Cardiac muscle cell (in vitro differentiated cells and primary cell): ENCODE results near the gene EPB41L4B. TPM values are rescaled to one million over a fixed set of nuclear protein-coding genes. Genes with fewer than 3 reads are reported as not detected.

ENCODE experiments used
- DNase-seq, 2 donors: peaks; one replicate each; pipeline versions ENCODE4 v3.0.0 to v3.0.0-alpha.2; 2010 to 2017; ENCODE audit warnings: low read depth in 1 of 2, low spot score in 1 of 2
- H3K27ac ChIP-seq: fragments of 200-600 bp; sonication (generic); 2 replicates; pipeline ENCODE4 v1.5.1; 2016
- H3K27me3 ChIP-seq: fragments of 200-600 bp; sonication (generic); 2 replicates; pipeline ENCODE4 v1.6.0; 2016; ENCODE audit warnings: control low read depth
- H3K36me3 ChIP-seq: fragments of 200-600 bp; sonication (generic); 2 replicates; pipeline ENCODE4 v1.5.1; 2016; ENCODE audit warnings: control low read depth
- H3K4me1 ChIP-seq: fragments of 200-600 bp; sonication (generic); 2 replicates; pipeline ENCODE4 v1.8.1; 2017; ENCODE audit warnings: low read depth, mild to moderate bottlenecking, mixed run types
- H3K4me3 ChIP-seq: fragments of 200-600 bp; sonication (generic); 2 replicates; pipeline ENCODE4 v1.5.1; 2016; ENCODE audit warnings: mild to moderate bottlenecking
- H3K9me3 ChIP-seq: fragments of 200-600 bp; sonication (generic); 2 replicates; pipeline ENCODE4 v1.5.1; 2017; ENCODE audit warnings: low read depth, mild to moderate bottlenecking, control low read depth
- CTCF ChIP-seq: IDR thresholded peaks from 2 replicates; pipeline ENCODE4 v1.5.1; 2012; ENCODE audit warnings: low read depth, mild to moderate bottlenecking, low read length
- polyA plus RNA-seq: library from polyadenylated mRNA; unstranded; fragments of >200 nt; fragmentation: Nextera tagmentation; extraction: Ambion mirVana; gene quantifications from 2 replicates; pipeline ENCODE4 v1.2.1, GENCODE V29; 2016
- total RNA-seq: library from RNA; depleted of rRNA; stranded (reverse); fragments of >200 nt; gene quantifications from 2 replicates; pipeline ENCODE4 v1.2.3, GENCODE V29; 2016

EPB41L4B gene
- total and polyA plus RNA-seq, 2 experiments from 2014 or later = 2.0 to 2.1 TPM

GRCh38 chr9:109164042-109164441 lies 156.8 kb downstream of the EPB41L4B start:
- H3K27me3 ChIP-seq = peaks cover 68% of the 10 kb centered on the region

GRCh38 chr9:109163194-109163593 lies 157.7 kb downstream of the EPB41L4B start:
- H3K36me3 ChIP-seq = no peaks in the 10 kb centered on the region
- no peak for TF ChIP-seq CTCF
- H3K27ac ChIP-seq = no peak overlapping the region
- H3K9me3 ChIP-seq = no peaks in the 10 kb centered on the region
- peaks cover 59% of the 10 kb centered on the region for H3K27me3 ChIP-seq
- DNase-seq = no peak
- H3K4me1 ChIP-seq = no peaks in the 10 kb centered on the region
- H3K4me3 ChIP-seq = no peak overlapping the region

More at GRCh38 chr9:109164042-109164441, 156.8 kb downstream of the EPB41L4B start:
- H3K27ac ChIP-seq = no peak overlapping the region
- TF ChIP-seq CTCF = no peak
- no peak overlapping the region for H3K4me3 ChIP-seq
- H3K9me3 ChIP-seq = no peaks in the 10 kb centered on the region
- H3K4me1 ChIP-seq = no peaks in the 10 kb centered on the region
- DNase-seq = no peak
- no peaks in the 10 kb centered on the region for H3K36me3 ChIP-seq

DNA sequence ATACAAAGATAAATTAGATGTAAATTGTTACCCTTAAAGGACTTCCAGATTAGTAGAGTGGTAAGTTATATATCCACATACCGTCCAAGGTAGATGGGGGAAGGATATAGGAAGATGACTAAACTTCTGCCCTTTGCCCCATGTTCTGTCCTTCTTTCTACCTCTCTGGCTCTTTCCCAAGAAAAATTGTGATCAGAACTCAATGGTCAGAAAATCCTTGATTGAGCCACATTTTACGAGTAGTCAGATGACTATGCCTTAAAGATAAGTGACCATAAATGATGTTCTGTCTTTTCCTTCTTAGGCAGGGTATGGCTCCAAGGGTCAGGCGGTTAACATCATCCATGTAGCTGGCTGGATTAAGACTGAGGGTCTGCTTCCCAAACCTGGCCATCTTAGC lies 158.2 kb downstream of the EPB41L4B start:
- H3K4me3 ChIP-seq = no peak overlapping the region
- H3K9me3 ChIP-seq = no peaks in the 10 kb centered on the region
- H3K4me1 ChIP-seq = no peaks in the 10 kb centered on the region
- no peaks in the 10 kb centered on the region for H3K36me3 ChIP-seq
- no peak for TF ChIP-seq CTCF
- H3K27ac ChIP-seq = no peak overlapping the region
- peaks cover 54% of the 10 kb centered on the region for H3K27me3 ChIP-seq
- DNase-seq = no peak

DNA sequence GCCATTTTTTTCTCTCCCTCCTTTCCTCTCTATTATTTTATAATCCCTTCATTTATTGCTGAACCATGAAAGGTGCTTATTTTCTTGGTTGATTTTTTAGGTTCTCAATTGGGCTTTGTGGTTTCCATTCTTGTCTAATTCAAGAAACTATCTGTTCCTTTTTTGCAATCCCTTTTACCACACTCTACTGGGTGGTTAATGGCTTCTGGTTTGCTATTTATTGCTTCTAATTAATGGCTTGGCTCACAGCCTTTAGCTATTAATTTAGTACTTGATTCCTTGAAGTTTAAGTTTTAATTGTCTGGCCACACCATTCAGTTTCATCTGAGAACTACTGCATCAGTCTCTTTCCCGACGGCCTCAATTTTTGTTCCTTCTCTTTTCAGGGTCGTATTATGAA lies 159.4 kb downstream of the EPB41L4B start:
- H3K4me3 ChIP-seq = no peak overlapping the region
- peaks cover 42% of the 10 kb centered on the region for H3K27me3 ChIP-seq
- H3K9me3 ChIP-seq = no peaks in the 10 kb centered on the region
- no peak for TF ChIP-seq CTCF
- no peaks in the 10 kb centered on the region for H3K4me1 ChIP-seq
- no peaks in the 10 kb centered on the region for H3K36me3 ChIP-seq
- H3K27ac ChIP-seq = no peak overlapping the region
- no peak for DNase-seq

DNA sequence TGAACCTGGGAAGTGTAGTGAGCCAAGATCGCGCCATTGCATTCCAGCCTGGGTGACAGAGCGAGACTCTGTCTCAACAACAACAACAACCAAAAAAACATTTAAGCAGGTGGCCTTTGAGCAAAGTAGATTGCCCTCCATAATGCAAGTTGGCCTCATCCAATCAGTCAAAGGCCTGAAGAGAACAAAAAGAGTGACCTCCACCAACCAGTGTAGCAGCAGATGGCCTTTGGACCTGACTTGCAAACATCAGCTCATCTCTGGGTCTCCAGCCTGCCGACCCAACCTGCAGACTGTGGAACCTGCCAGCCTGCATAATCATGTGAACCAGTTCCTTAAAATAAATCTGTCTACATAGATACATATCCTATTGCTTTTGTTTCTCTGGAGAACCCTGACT lies 161.3 kb downstream of the EPB41L4B start:
- H3K27ac ChIP-seq = no peak overlapping the region
- H3K9me3 ChIP-seq = no peaks in the 10 kb centered on the region
- H3K27me3 ChIP-seq = peaks cover 23% of the 10 kb centered on the region
- TF ChIP-seq CTCF = no peak
- no peak for DNase-seq
- H3K4me1 ChIP-seq = no peaks in the 10 kb centered on the region
- no peak overlapping the region for H3K4me3 ChIP-seq
- no peaks in the 10 kb centered on the region for H3K36me3 ChIP-seq

DNA sequence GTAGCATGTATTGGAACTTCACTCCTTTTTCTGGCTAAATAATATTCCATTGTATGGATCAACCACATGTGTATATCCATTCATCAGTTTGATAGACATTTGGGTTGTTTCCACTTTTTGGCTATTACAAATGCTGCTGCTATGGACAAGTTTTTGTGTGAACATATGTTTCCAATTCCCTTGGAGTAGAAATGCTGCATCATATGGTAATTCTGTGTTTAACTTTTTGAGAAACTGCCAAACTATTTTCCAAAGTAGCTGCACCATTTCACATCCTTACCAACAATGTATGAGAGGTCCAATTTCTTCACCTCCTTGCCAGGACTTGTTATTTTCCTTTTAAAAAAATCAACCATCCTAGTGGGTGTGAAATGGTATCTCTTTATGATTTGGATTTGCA lies 162.2 kb downstream of the EPB41L4B start:
- no peak for DNase-seq
- Histone ChIP-seq H3K27ac (no peak overlapping the region), H3K9me3 (no peaks in the 10 kb centered on the region), H3K36me3 (no peaks in the 10 kb centered on the region), H3K4me3 (no peak overlapping the region), H3K4me1 (no peaks in the 10 kb centered on the region), H3K27me3 (peaks cover 18% of the 10 kb centered on the region)
- no peak for TF ChIP-seq CTCF
